ENCODE data around the gene RPL37.
"Not testable (repeated sequence)": the region's sequence is repeated elsewhere in the genome, so short reads cannot be mapped to it uniquely, and the experiment has no call there.

Gene RPL37

GRCh38 chr5:40794340-40794739 is 40.7 kb downstream of the RPL37 start:
- H3K9me3 ChIP-seq (ENCODE audit: insufficient read depth, low read depth, low read length); H3K4me3 ChIP-seq (ENCODE audit: low read length); H3K27ac ChIP-seq (ENCODE audit: low read depth, low read length); H3K9ac ChIP-seq (ENCODE audit: low read depth, low read length); H3K27me3 ChIP-seq (ENCODE audit: insufficient read depth, low read length); H3K36me3 ChIP-seq (ENCODE audit: insufficient read depth, low read length): not testable (repeated sequence)
- H3K4me1 ChIP-seq (ENCODE audit: insufficient read depth, low read length): peaks cover 13% of the 10 kb centered on the region; the same call in 1 of the 2 replicates

DNA sequence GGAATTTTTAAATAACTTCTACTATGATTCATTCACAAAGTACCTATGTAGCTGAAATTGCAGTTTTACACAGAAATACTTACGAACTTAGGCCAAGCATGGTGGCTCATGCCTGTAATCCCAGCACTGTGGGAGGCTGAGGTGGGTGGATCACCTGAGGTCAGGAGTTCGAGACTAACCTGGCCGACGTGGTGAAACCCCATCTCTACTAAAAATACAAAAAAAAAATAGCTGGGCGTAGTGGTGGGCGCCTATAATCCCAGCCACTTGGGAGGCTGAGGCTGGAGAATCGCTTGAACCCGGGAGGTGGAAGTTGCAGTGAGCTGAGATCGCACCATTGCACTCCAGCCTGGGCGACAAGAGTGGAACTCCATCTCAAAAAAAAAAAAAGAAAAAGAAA is 42.3 kb downstream of the RPL37 start:
- H3K4me1 ChIP-seq (ENCODE audit: insufficient read depth, low read length); H3K27ac ChIP-seq (ENCODE audit: low read depth, low read length); H3K36me3 ChIP-seq (ENCODE audit: insufficient read depth, low read length); H3K27me3 ChIP-seq (ENCODE audit: insufficient read depth, low read length); H3K9me3 ChIP-seq (ENCODE audit: insufficient read depth, low read depth, low read length); H3K9ac ChIP-seq (ENCODE audit: low read depth, low read length); H3K4me3 ChIP-seq (ENCODE audit: low read length): not testable (repeated sequence)
- 97% methylated on average over 8 of the region's 10 CpGs for WGBS

DNA sequence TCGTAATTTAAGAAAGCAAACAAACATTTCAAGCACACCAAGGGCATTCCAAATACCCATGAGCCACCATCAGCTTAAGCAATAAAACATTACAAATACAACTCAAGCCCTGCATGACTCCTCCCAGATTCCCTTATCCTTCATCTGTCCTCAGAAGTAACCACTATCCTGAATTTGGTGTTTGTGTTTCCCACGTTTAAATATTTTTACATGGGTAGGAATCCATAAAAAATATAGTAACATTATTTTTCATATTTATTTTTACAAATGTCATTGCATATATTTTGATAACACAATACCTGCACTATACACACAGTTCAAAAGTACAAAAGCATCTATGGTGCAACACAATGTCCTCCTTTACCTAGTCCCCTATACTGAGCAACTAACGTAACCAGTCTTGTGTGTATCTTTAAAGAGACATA is 43.3 kb downstream of the RPL37 start:
- Histone ChIP-seq H3K9ac (ENCODE audit: low read depth, low read length) (no peak overlapping the region), H3K4me1 (ENCODE audit: insufficient read depth, low read length) (peaks cover 3% of the 10 kb centered on the region; the same call in 1 of the 2 replicates), H3K27ac (ENCODE audit: low read depth, low read length) (no peak overlapping the region), H3K36me3 (ENCODE audit: insufficient read depth, low read length) (peaks cover 4% of the 10 kb centered on the region; the same call in 1 of the 2 replicates), H3K27me3 (ENCODE audit: insufficient read depth, low read length) (no peaks in the 10 kb centered on the region), H3K9me3 (ENCODE audit: insufficient read depth, low read depth, low read length) (peaks cover 2% of the 10 kb centered on the region; the same call in 1 of the 2 replicates), H3K4me3 (ENCODE audit: low read length) (no peak overlapping the region)
- 100% methylated on average over 1 of the region's 3 CpGs for WGBS

DNA sequence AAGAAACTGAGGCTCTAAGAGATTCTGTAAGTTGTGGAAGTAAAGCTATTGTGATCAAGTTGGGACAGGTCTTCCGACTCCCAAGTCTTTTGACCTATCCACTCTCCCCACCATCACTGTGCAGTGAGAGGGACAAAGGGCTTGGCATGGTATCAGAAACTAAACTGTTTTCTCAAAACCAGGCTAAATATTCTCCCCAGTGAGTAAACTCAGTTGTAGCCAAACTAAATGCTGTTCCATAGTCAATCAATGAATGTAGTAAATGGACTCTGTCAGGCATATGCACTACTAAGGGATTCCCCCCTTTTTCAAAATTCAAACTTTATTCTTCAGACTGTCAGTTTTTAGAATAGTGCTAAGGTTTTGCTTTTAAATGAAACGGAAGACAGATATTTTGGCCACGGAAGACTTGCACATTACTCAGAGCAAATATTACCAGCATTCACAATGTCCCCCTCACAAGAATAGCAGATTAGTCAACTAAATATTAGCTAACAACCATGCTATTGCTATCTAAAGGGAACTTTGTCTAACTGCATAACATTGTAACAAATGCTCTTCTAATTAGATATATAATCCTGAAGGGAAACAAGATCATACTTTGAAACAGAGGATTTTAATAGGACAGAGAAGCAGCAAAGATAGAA is 44.0 kb downstream of the RPL37 start:
- Histone ChIP-seq H3K9ac (ENCODE audit: low read depth, low read length) (no peak overlapping the region), H3K9me3 (ENCODE audit: insufficient read depth, low read depth, low read length) (peaks cover 2% of the 10 kb centered on the region; the same call in 1 of the 2 replicates), H3K36me3 (ENCODE audit: insufficient read depth, low read length) (peaks cover 4% of the 10 kb centered on the region; the same call in 1 of the 2 replicates), H3K27me3 (ENCODE audit: insufficient read depth, low read length) (no peaks in the 10 kb centered on the region), H3K27ac (ENCODE audit: low read depth, low read length) (no peak overlapping the region), H3K4me3 (ENCODE audit: low read length) (no peak overlapping the region), H3K4me1 (ENCODE audit: insufficient read depth, low read length) (no peaks in the 10 kb centered on the region)
- 90% methylated on average over 3 of the region's 3 CpGs for WGBS

- not testable (repeated sequence) for H3K36me3 ChIP-seq (ENCODE audit: insufficient read depth, low read length); H3K9me3 ChIP-seq (ENCODE audit: insufficient read depth, low read depth, low read length); H3K4me1 ChIP-seq (ENCODE audit: insufficient read depth, low read length); H3K9ac ChIP-seq (ENCODE audit: low read depth, low read length); H3K27ac ChIP-seq (ENCODE audit: low read depth, low read length); H3K4me3 ChIP-seq (ENCODE audit: low read length); H3K27me3 ChIP-seq (ENCODE audit: insufficient read depth, low read length)
- WGBS: 95% methylated on average over 5 of the region's 5 CpGs
Measured at GRCh38 chr5:40788941-40789340, 46.1 kb downstream of the RPL37 start.

- no peak overlapping the region for H3K4me3 ChIP-seq (ENCODE audit: low read length)
- peaks cover 2% of the 10 kb centered on the region; the same call in 1 of the 2 replicates for H3K9me3 ChIP-seq (ENCODE audit: insufficient read depth, low read depth, low read length)
- H3K36me3 ChIP-seq (ENCODE audit: insufficient read depth, low read length): no peaks in the 10 kb centered on the region
- H3K4me1 ChIP-seq (ENCODE audit: insufficient read depth, low read length): no peaks in the 10 kb centered on the region; the same call in 1 of the 2 replicates
- H3K9ac ChIP-seq (ENCODE audit: low read depth, low read length): no peak overlapping the region
- no peaks in the 10 kb centered on the region for H3K27me3 ChIP-seq (ENCODE audit: insufficient read depth, low read length)
- H3K27ac ChIP-seq (ENCODE audit: low read depth, low read length): no peak overlapping the region
- WGBS: no CpG with 5 or more reads among the region's 1 CpG
Measured at GRCh38 chr5:40787986-40788385, 47.0 kb downstream of the RPL37 start.

DNA sequence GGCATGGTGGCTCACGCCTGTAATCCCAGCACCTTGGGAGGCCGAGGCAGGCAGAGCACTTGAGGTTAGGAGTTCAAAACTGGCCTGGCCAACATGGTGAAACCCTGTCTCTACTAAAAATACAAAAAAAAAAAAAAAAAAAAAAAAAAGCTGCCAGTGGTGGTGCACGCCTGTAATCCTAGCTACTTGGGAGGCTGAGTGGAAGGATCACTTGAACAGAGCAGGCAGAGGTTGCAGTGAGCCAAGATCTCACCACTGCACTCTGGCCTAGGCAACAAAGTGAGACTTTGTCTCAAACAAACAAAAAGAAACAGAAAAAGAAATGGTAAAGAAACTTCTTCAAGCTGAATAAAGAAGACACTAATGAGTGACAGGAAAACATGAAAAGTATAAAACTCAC is 48.4 kb downstream of the RPL37 start:
- H3K9ac ChIP-seq (ENCODE audit: low read depth, low read length); H3K27ac ChIP-seq (ENCODE audit: low read depth, low read length); H3K36me3 ChIP-seq (ENCODE audit: insufficient read depth, low read length); H3K27me3 ChIP-seq (ENCODE audit: insufficient read depth, low read length); H3K4me3 ChIP-seq (ENCODE audit: low read length); H3K4me1 ChIP-seq (ENCODE audit: insufficient read depth, low read length); H3K9me3 ChIP-seq (ENCODE audit: insufficient read depth, low read depth, low read length): not testable (repeated sequence)
- 96% methylated on average over 3 of the region's 3 CpGs for WGBS

DNA sequence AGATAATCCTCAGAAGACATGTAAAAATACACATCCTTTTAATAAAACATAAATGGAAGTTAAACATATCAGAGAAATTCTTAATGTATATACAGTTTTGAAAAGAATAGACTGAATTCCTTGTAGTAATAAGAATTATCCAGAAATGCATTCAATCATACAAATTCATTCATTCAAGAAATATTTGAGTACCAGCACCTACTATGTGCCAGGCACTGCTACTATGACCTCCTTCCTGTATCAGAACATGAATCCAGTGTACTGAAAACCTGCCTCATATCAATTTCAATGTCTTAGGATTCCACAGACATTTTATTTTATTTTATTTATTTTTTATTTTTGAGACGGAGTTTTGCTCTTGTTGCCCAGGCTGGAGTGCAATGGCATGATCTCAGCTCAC is 50.1 kb downstream of the RPL37 start:
- no peak overlapping the region for H3K27ac ChIP-seq (ENCODE audit: low read depth, low read length)
- H3K9ac ChIP-seq (ENCODE audit: low read depth, low read length): no peak overlapping the region
- WGBS: 100% methylated on average over 1 of the region's 1 CpG
- H3K27me3 ChIP-seq (ENCODE audit: insufficient read depth, low read length): no peaks in the 10 kb centered on the region
- no peaks in the 10 kb centered on the region for H3K36me3 ChIP-seq (ENCODE audit: insufficient read depth, low read length)
- no peaks in the 10 kb centered on the region; the same call in 1 of the 2 replicates for H3K4me1 ChIP-seq (ENCODE audit: insufficient read depth, low read length)
- H3K9me3 ChIP-seq (ENCODE audit: insufficient read depth, low read depth, low read length): peaks cover 2% of the 10 kb centered on the region; the same call in 1 of the 2 replicates
- H3K4me3 ChIP-seq (ENCODE audit: low read length): no peak overlapping the region

GRCh38 chr5:40784027-40784653 is 50.9 kb downstream of the RPL37 start:
- no peak overlapping the region for H3K9ac ChIP-seq (ENCODE audit: low read depth, low read length)
- WGBS: 89% methylated on average over 1 of the region's 1 CpG
- H3K36me3 ChIP-seq (ENCODE audit: insufficient read depth, low read length): no peaks in the 10 kb centered on the region
- no peaks in the 10 kb centered on the region for H3K27me3 ChIP-seq (ENCODE audit: insufficient read depth, low read length)
- H3K27ac ChIP-seq (ENCODE audit: low read depth, low read length): no peak overlapping the region
- H3K4me3 ChIP-seq (ENCODE audit: low read length): no peak overlapping the region
- no peaks in the 10 kb centered on the region; the same call in 1 of the 2 replicates for H3K4me1 ChIP-seq (ENCODE audit: insufficient read depth, low read length)
- peaks cover 2% of the 10 kb centered on the region; the same call in 1 of the 2 replicates for H3K9me3 ChIP-seq (ENCODE audit: insufficient read depth, low read depth, low read length)

- no peaks in the 10 kb centered on the region for H3K27me3 ChIP-seq (ENCODE audit: insufficient read depth, low read length)
- no peak overlapping the region for H3K27ac ChIP-seq (ENCODE audit: low read depth, low read length)
- H3K4me1 ChIP-seq (ENCODE audit: insufficient read depth, low read length): no peaks in the 10 kb centered on the region; the same call in 1 of the 2 replicates
- H3K4me3 ChIP-seq (ENCODE audit: low read length): no peak overlapping the region
- no peak overlapping the region for H3K9ac ChIP-seq (ENCODE audit: low read depth, low read length)
- H3K36me3 ChIP-seq (ENCODE audit: insufficient read depth, low read length): peaks cover 4% of the 10 kb centered on the region; the same call in 1 of the 2 replicates
- H3K9me3 ChIP-seq (ENCODE audit: insufficient read depth, low read depth, low read length): no peaks in the 10 kb centered on the region
Measured at GRCh38 chr5:40781843-40782409, 53.1 kb downstream of the RPL37 start.

DNA sequence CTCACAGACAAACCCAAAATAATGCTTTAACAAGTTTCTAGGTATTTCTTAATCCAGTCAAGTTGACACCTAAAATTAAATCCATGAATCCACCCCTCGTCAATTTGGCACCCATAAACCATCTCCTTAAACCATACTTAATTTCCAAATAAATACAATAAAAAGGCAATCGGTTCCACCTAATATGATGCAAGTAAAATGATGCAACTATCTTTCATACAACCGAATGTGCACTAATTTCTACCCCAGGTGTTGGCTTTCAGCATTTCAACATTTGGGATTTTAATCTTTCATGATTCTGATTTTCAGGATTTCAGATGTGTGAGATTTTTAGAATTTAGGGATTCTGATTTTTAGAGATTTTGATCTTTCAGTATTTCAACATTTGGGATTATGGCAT is 54.2 kb downstream of the RPL37 start:
- H3K4me3 ChIP-seq (ENCODE audit: low read length): no peak overlapping the region
- no peaks in the 10 kb centered on the region for H3K9me3 ChIP-seq (ENCODE audit: insufficient read depth, low read depth, low read length)
- no peaks in the 10 kb centered on the region; the same call in 1 of the 2 replicates for H3K4me1 ChIP-seq (ENCODE audit: insufficient read depth, low read length)
- no peak overlapping the region for H3K27ac ChIP-seq (ENCODE audit: low read depth, low read length)
- WGBS: 87% methylated on average over 3 of the region's 3 CpGs
- no peak overlapping the region for H3K9ac ChIP-seq (ENCODE audit: low read depth, low read length)
- no peaks in the 10 kb centered on the region for H3K27me3 ChIP-seq (ENCODE audit: insufficient read depth, low read length)
- H3K36me3 ChIP-seq (ENCODE audit: insufficient read depth, low read length): peaks cover 14% of the 10 kb centered on the region

Measured in HUES64 (cell line).